WERI-Rb-1 (cell line): ENCODE measurements around the gene ARID2.

Source experiments
- DNase-seq: peaks from one replicate; pipeline ENCODE4 v3.0.0-alpha.2; 2020
- H3K27ac ChIP-seq: fragments of 250-450 bp; sonication (Bioruptor Pico); 2 replicates; pipeline ENCODE4 v1.5.1; 2020; ENCODE audit warnings: mild to moderate bottlenecking, moderate library complexity
- H3K27me3 ChIP-seq: fragments of 250-450 bp; sonication (Bioruptor Pico); 2 replicates; pipeline ENCODE4 v1.5.1; 2021; ENCODE audit warnings: mild to moderate bottlenecking, low read depth, moderate library complexity; ENCODE audit not compliant: insufficient read depth, severe bottlenecking
- H3K36me3 ChIP-seq: fragments of 250-450 bp; sonication (Bioruptor Pico); 2 replicates; pipeline ENCODE4 v1.5.1; 2020; ENCODE audit warnings: mild to moderate bottlenecking, moderate library complexity
- H3K4me3 ChIP-seq: 2 replicates; pipeline ENCODE4 v1.5.1; 2011; ENCODE audit warnings: low read depth, mild to moderate bottlenecking, control low read depth, low read length
- H3K9me3 ChIP-seq: fragments of 250-450 bp; sonication (Bioruptor Pico); 2 replicates; pipeline ENCODE4 v1.5.1; 2021; ENCODE audit warnings: mild to moderate bottlenecking, moderate library complexity; ENCODE audit not compliant: severe bottlenecking
- CTCF ChIP-seq: IDR thresholded peaks from 2 replicates; pipeline ENCODE4 v1.5.1; 2011; ENCODE audit warnings: low read depth, mild to moderate bottlenecking, control low read depth, inconsistent platforms, low read length

Gene ARID2

GRCh38 chr12:45697371-45697770, 32.1 kb upstream of the ARID2 start:
- TF ChIP-seq CTCF, result no peak
- Histone ChIP-seq H3K27me3 (no peaks in the 10 kb centered on the region), H3K4me3 (no peak overlapping the region), H3K9me3 (peaks cover 13% of the 10 kb centered on the region), H3K27ac (no peak overlapping the region), H3K36me3 (no peaks in the 10 kb centered on the region)
- DNase-seq, result no peak

- DNase-seq, result no peak
- H3K9me3 ChIP-seq, result peaks cover 11% of the 10 kb centered on the region
- H3K36me3 ChIP-seq, result no peaks in the 10 kb centered on the region
- no peak overlapping the region for H3K4me3 ChIP-seq
- no peaks in the 10 kb centered on the region for H3K27me3 ChIP-seq
- no peak overlapping the region for H3K27ac ChIP-seq
- no peak for TF ChIP-seq CTCF
Observed at GRCh38 chr12:45701296-45701695, 28.2 kb upstream of the ARID2 start.

GRCh38 chr12:45703942-45704341, 25.6 kb upstream of the ARID2 start:
- no peak for DNase-seq
- no peak overlapping the region for H3K4me3 ChIP-seq
- H3K36me3 ChIP-seq, result no peaks in the 10 kb centered on the region
- no peak for TF ChIP-seq CTCF
- peaks cover 4% of the 10 kb centered on the region for H3K9me3 ChIP-seq
- H3K27me3 ChIP-seq, result no peaks in the 10 kb centered on the region
- no peak overlapping the region for H3K27ac ChIP-seq

GRCh38 chr12:45704968-45705367, 24.5 kb upstream of the ARID2 start:
- no peak for TF ChIP-seq CTCF
- Histone ChIP-seq H3K27ac (no peak overlapping the region), H3K27me3 (no peaks in the 10 kb centered on the region), H3K9me3 (peaks cover 4% of the 10 kb centered on the region), H3K36me3 (no peaks in the 10 kb centered on the region), H3K4me3 (no peak overlapping the region)
- DNase-seq, result no peak

- no peak for TF ChIP-seq CTCF
- no peaks in the 10 kb centered on the region for H3K27me3 ChIP-seq
- no peak overlapping the region for H3K27ac ChIP-seq
- no peaks in the 10 kb centered on the region for H3K36me3 ChIP-seq
- H3K9me3 ChIP-seq, result peaks cover 4% of the 10 kb centered on the region
- DNase-seq, result no peak
- H3K4me3 ChIP-seq, result no peak overlapping the region
Observed at GRCh38 chr12:45705404-45705803, 24.1 kb upstream of the ARID2 start.

GRCh38 chr12:45707241-45707857, 22.2 kb upstream of the ARID2 start:
- Histone ChIP-seq H3K27ac (no peak overlapping the region), H3K27me3 (no peaks in the 10 kb centered on the region), H3K9me3 (no peaks in the 10 kb centered on the region), H3K4me3 (no peak overlapping the region), H3K36me3 (no peaks in the 10 kb centered on the region)
- no peak for DNase-seq
- no peak for TF ChIP-seq CTCF
